Measurements from ENCODE around the gene DNAAF1.

The DNAAF1 gene

DNA sequence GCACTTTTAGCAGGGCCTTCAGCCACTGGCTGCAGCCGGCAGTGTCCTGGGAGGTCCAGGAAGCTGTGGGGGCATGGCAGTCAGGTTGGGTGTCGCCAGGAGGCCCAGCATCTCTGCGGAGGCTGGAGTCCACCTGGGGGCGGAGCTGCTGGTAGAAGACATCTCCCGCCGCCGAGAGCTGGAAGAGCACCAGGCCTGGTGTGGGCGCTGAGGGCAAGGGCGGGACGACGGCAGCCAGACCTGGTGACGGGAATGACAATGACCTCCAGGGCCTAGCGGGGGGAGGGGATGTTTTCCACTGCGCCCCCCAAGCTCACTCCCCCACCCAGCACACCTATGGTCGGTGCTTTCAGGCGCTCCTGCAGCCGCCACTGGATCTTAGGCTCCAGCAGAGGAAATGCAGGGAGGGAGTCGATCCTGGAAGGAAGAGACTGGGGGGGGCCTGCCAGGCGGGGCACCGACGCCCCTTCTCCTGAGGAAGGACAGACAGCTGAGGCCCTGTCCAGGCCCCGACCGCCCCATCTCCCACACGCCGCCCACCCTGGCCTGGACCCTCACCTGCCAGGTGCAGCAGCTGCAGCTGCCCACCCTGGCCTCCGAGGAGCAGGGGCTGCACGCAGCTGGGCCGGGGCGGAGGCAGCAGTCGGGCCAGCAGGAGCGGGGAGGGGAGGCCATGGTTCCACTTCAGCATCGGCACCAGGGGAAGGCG lies 34.7 kb downstream of the DNAAF1 start:
- Histone ChIP-seq H3K4me3 (ENCODE audit: low read depth, low read length) (no peak overlapping the region), H3K4me1 (peaks cover 2% of the 10 kb centered on the region; the same call in 1 of the 2 replicates), H3K9me3 (no peaks in the 10 kb centered on the region), H3K27me3 (no peaks in the 10 kb centered on the region), H3K36me3 (peaks cover 48% of the 10 kb centered on the region)
- no peak for DNase-seq
- TF ChIP-seq, protein P1, sequence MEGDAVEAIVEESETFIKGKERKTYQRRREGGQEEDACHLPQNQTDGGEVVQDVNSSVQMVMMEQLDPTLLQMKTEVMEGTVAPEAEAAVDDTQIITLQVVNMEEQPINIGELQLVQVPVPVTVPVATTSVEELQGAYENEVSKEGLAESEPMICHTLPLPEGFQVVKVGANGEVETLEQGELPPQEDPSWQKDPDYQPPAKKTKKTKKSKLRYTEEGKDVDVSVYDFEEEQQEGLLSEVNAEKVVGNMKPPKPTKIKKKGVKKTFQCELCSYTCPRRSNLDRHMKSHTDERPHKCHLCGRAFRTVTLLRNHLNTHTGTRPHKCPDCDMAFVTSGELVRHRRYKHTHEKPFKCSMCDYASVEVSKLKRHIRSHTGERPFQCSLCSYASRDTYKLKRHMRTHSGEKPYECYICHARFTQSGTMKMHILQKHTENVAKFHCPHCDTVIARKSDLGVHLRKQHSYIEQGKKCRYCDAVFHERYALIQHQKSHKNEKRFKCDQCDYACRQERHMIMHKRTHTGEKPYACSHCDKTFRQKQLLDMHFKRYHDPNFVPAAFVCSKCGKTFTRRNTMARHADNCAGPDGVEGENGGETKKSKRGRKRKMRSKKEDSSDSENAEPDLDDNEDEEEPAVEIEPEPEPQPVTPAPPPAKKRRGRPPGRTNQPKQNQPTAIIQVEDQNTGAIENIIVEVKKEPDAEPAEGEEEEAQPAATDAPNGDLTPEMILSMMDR (IDR thresholded peaks at IDR 0.05; ENCODE audit: low read depth, low read length), result no peak

DNA sequence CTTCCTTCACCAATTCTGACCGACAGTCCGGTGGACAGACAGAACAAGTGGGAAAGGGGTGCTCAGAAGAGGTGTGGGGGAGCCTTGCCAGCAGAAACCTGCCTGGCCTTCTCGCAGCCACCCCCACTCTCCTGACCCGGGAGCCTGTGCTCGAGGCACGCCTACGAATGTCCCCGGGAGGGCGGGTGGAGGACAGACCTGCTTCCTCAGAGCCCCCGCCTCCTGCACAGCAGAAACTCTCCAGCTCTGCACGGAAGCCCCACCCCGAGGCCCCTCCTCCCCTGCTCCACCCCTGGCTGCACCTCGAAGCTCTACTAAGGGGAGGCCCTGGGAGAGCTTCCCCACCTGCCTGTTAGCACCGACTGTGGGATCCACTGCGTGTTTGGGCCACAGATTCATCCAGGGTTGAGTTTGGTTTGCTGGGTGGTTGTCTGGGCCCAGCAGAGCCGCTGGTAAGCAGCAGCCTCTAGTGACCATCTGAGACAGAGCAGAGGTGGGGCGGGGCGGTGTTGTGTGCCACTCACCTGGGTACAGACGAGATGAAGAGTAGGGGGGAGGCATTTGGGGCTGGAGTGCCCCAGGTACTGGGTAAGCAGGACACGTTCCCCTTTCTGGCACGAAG lies 35.5 kb downstream of the DNAAF1 start:
- H3K27me3 ChIP-seq, result no peaks in the 10 kb centered on the region
- H3K36me3 ChIP-seq, result peaks cover 48% of the 10 kb centered on the region
- TF ChIP-seq, protein P1 (IDR thresholded peaks at IDR 0.05; ENCODE audit: low read depth, low read length), result no peak
- H3K4me1 ChIP-seq, result no peaks in the 10 kb centered on the region
- no peaks in the 10 kb centered on the region for H3K9me3 ChIP-seq
- DNase-seq, result no peak
- no peak overlapping the region for H3K4me3 ChIP-seq (ENCODE audit: low read depth, low read length)

DNA sequence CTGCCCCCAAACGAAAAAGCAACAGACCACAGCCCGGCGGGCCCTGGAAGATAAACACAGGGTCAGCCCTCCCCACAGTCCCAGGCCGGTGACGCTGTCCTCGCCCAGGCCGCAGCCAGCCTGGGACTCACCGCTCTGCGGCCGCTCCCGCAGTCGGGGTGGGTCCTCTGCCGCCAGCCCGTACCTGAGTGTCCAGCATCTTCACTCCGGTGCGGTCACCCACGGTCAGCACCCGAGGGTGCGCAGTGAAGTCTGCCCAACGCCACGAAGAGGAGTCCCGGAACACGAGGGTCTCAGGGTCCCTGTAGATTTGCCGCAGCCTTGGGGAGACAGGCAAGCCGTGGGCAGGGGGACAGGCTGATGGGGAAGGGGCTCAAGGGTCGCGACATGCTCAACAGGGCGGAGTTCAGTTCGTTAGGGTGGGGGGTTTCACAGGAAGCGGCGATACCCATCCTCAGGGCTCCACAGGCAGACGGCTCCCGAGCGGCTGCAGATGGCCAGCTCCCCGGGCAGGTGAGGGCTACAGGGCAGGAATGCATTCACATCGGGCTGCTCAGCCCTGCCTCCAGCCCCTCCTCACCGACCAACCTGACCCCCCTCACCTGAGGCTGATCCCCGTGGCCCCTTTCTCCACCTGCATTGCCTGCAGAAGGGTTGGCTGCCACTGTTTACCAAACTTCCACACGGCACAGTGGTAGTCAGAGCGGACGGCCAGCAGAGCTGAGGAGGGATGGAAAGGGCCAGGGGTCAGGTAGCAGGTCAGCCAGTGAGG lies 36.2 kb downstream of the DNAAF1 start:
- Histone ChIP-seq H3K9me3 (no peaks in the 10 kb centered on the region), H3K36me3 (peaks cover 48% of the 10 kb centered on the region), H3K4me1 (no peaks in the 10 kb centered on the region), H3K4me3 (ENCODE audit: low read depth, low read length) (no peak overlapping the region), H3K27me3 (no peaks in the 10 kb centered on the region)
- DNase-seq, result no peak
- TF ChIP-seq, protein P1 (IDR thresholded peaks at IDR 0.05; ENCODE audit: low read depth, low read length), result no peak

DNA sequence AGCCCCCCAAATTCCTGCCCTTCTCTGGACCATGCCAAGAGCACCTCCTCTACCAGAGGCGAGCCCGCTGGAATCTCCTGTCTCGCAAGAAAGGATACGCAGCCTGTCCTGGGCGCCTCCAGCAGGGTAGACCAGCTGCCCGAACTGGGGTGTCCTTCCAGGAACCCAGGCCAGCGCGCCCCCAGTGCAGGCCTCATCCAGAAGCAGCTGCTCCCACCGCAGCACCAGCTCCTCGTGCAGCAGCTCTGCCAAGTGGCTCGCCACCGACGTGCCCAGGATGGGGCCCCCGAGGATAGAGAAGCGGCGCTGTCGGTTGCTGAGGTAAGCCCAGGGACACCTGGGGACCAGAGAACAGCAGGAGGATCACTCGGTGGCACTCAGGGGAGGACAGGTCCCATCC lies 37.0 kb downstream of the DNAAF1 start:
- no peak for DNase-seq
- TF ChIP-seq, protein P1 (IDR thresholded peaks at IDR 0.05; ENCODE audit: low read depth, low read length), result no peak
- Histone ChIP-seq H3K36me3 (peaks cover 48% of the 10 kb centered on the region), H3K4me3 (ENCODE audit: low read depth, low read length) (no peak overlapping the region), H3K4me1 (no peaks in the 10 kb centered on the region), H3K27me3 (no peaks in the 10 kb centered on the region), H3K9me3 (no peaks in the 10 kb centered on the region)

DNA sequence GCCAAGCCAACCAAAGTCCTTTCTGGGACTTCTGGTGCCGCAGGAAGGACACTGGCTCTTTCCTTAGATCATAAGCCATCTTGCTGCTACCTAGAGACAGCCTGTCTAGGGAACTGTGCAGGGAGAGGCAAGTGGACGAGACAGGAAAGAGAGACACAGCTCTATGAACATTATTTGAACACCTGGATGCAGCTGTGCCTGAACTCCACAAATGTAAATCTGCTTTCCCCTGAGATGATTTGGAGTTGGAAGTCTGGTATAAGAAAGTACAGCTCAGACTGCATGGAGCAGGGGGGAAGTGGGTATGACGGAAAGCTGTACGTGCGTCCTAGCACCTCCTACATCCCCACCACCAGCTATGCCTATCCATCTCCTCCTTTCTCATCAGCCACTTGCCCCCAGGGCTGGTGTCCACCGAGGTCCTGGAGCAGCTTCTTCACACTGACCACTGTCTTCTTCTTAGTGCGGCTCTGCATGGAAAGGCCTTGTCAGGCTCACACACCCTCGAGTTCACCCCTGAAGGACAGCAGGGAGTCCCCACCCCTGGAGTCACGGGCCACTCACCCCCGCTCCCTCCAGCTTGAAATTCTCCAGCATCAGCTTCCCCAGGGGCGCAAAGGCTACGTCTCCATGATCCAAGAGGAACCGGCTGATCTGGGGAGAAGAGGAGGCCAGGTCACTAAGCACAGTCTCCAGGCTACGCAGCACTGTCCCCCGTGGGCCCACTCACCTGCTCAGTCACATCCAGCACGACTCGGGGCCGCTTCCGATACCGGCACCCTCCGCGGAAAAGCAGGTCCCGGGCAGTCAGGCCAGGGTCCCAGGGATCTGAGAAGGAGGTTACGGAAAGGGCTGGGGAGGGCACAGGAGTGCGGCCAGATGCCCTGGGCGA lies 37.8 kb downstream of the DNAAF1 start:
- no peak overlapping the region for H3K4me3 ChIP-seq (ENCODE audit: low read depth, low read length)
- peaks cover 48% of the 10 kb centered on the region for H3K36me3 ChIP-seq

More for the DNA sequence above, 37.8 kb downstream of the DNAAF1 start:
- TF ChIP-seq, protein P1 (IDR thresholded peaks at IDR 0.05; ENCODE audit: low read depth, low read length), result no peak
- Histone ChIP-seq H3K27me3 (no peaks in the 10 kb centered on the region), H3K4me1 (no peaks in the 10 kb centered on the region), H3K9me3 (no peaks in the 10 kb centered on the region)
- no peak for DNase-seq
